ENCODE measurements around the gene CSK. TPM values are rescaled to one million over a fixed set of nuclear protein-coding genes. Genes with fewer than 3 reads are reported as not detected.

CSK gene
- total RNA-seq, 1 donor from 2014 or later = 83.8 TPM

DNA sequence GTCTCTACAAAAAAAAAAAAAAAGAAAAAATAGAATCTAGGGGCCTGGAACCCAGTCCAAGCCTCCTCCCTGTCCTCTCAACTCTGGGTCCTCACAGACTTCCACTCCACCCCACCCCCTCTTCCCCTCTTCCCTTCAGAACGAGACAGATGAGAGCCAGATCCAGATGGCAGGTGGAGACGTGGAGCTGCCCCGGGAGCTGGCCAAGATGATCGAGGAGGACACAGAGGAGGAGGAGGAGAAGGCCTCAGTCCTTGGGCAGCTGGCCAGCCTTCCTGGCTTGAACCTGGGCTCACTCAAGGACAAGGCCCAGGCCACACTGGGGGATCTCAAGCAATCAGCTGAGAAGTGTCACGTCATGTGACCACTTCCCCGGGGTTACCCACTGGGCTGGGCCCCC, 48.1 kb downstream of the CSK start:
- DNase-seq (no peak), ATAC-seq (no peak)
- no peaks in the 10 kb centered on the region for H3K4me1 ChIP-seq
- H3K36me3 ChIP-seq = no peaks in the 10 kb centered on the region
- H3K27ac ChIP-seq = no peak overlapping the region
- TF ChIP-seq, protein P1, sequence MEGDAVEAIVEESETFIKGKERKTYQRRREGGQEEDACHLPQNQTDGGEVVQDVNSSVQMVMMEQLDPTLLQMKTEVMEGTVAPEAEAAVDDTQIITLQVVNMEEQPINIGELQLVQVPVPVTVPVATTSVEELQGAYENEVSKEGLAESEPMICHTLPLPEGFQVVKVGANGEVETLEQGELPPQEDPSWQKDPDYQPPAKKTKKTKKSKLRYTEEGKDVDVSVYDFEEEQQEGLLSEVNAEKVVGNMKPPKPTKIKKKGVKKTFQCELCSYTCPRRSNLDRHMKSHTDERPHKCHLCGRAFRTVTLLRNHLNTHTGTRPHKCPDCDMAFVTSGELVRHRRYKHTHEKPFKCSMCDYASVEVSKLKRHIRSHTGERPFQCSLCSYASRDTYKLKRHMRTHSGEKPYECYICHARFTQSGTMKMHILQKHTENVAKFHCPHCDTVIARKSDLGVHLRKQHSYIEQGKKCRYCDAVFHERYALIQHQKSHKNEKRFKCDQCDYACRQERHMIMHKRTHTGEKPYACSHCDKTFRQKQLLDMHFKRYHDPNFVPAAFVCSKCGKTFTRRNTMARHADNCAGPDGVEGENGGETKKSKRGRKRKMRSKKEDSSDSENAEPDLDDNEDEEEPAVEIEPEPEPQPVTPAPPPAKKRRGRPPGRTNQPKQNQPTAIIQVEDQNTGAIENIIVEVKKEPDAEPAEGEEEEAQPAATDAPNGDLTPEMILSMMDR (IDR thresholded peaks at IDR 0.05) = no peak
- no peak overlapping the region for H3K4me3 ChIP-seq
- intact Hi-C loops (cut with DNase I) = no loop called here
- no peaks in the 10 kb centered on the region for H3K9me3 ChIP-seq
- H3K27me3 ChIP-seq (ENCODE audit: low read depth) = peaks cover 29% of the 10 kb centered on the region

DNA sequence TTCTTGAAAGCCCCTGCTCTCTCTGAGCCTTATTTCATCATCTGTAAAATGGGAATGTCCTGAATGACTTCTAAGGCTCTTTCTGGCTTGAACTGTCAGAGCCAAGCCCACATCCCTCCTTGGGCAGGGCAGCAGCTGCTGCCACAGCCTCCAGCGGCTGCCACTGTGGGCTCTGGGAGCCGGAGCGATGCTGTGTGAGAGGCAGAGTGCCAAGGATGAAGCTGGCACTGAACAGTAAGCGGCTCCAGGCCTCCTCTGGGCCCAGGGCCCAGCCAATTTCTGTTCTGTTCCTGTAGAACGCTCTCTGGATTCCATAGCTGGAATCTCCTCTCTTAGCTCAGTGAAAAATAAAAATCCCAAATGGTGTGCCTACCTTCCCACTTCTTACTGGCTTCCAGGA, 49.0 kb downstream of the CSK start:
- no peaks in the 10 kb centered on the region for H3K9me3 ChIP-seq
- peaks cover 2% of the 10 kb centered on the region for H3K36me3 ChIP-seq
- no peak overlapping the region for H3K27ac ChIP-seq
- no peak for ATAC-seq
- intact Hi-C loops (cut with DNase I) = no loop called here
- H3K4me1 ChIP-seq = no peaks in the 10 kb centered on the region
- peaks cover 28% of the 10 kb centered on the region for H3K27me3 ChIP-seq (ENCODE audit: low read depth)
- no peak for DNase-seq
- TF ChIP-seq, protein P1 (IDR thresholded peaks at IDR 0.05) = no peak
- no peak overlapping the region for H3K4me3 ChIP-seq

DNA sequence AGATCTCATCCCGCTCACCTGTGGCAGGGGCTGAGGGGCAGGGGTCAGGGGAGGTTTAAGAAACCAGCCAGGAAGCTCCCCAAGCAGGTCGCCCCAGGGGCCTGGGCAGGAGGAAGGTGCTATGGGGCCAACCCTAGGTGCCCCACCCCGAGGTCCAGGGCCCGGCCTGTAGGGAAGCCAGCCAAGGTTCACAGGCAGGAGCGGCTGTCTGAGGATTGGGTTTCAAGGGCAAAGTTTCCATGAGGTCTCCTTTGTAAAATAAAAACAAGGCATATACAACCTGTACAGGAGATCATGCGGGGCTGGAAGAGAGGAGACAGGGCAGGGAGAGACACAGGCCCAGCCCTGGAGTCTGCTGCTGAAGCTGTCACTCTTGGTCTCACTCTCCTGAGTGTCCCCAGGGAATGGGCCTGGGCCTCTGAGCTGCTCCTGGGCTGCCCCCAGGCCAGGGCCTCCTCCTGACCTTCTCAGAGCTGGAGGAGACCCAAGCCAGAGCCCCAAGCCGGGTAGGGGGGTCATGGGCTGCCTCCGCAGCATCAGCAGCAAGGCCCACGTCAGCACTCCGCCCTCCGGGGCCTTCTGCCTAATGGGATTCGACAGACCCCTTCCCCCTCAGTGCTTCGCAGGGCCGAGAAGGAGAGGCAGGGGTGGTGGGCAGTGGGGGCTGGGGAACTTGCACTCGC, 50.1 kb downstream of the CSK start:
- TF ChIP-seq, protein P1 (IDR thresholded peaks at IDR 0.05) = no peak
- intact Hi-C loops (cut with DNase I) = no loop called here
- Histone ChIP-seq H3K36me3 (peaks cover 11% of the 10 kb centered on the region), H3K4me3 (no peak overlapping the region), H3K27ac (no peak overlapping the region), H3K27me3 (ENCODE audit: low read depth) (peaks cover 17% of the 10 kb centered on the region), H3K9me3 (no peaks in the 10 kb centered on the region), H3K4me1 (no peaks in the 10 kb centered on the region)
- DNase-seq (no peak), ATAC-seq (no peak)

DNA sequence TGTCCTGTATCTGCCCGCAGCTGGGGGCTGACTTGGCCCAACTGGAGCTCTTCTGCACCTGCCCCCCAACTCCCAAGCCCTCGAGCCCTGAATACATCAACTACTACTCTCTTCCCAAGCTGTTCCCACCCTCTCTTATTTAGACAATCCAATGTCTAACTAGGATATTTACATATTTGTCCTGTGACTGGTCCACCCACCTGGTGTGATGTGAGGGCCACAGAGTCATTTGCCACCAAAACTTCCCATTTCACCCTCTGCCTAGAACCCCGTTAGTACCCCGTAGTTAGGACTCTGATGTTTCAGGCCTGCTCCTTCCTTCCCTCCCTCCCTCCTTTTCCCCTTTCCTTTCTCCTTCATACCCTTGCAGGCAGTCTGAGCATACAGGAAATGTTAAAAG, 50.9 kb downstream of the CSK start:
- DNase-seq (no peak), ATAC-seq (no peak)
- intact Hi-C loops (cut with DNase I) = no loop called here
- H3K27me3 ChIP-seq (ENCODE audit: low read depth) = peaks cover 9% of the 10 kb centered on the region
- H3K36me3 ChIP-seq = peaks cover 14% of the 10 kb centered on the region
- H3K9me3 ChIP-seq = no peaks in the 10 kb centered on the region
- no peak overlapping the region for H3K27ac ChIP-seq
- H3K4me3 ChIP-seq = no peak overlapping the region
- TF ChIP-seq, protein P1 (IDR thresholded peaks at IDR 0.05) = no peak
- H3K4me1 ChIP-seq = no peaks in the 10 kb centered on the region

DNA sequence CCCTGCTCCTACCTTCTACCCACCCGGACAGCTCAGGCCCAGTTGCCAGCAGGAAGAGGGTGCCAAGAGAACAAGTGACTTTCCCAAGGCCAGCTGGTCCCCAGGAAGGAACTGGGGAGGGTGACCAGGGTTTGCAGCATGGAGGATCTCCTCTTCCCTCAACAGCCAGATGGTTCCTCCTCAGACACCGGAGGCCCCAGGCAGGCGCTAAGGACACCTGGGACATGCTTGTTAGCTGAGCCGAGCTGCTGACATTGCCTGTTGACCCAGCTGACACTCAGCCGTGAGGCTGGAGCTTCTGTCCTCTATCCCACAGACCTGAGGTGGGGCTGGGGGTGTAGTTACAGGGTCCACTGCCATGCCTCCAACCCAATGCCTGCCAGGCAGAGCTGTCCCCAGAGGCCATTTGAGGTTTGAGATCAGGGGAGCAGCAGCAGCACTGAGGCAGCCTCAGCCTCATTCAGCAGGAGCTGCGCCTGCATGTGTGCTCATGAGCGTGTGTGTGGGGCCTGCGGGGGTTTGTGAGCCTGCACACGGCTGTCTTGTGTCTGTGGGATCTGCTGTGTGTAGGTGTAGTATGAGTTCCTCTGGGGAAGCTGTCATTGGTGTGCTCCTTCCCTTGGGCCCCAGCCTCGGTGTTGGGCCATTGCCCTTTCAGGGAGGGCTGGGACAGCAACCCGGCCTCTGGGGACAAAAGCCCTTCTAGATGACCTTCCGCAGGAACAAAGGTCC, 51.7 kb downstream of the CSK start:
- Histone ChIP-seq H3K27ac (no peak overlapping the region), H3K4me1 (no peaks in the 10 kb centered on the region), H3K4me3 (no peak overlapping the region), H3K36me3 (peaks cover 21% of the 10 kb centered on the region), H3K27me3 (ENCODE audit: low read depth) (peaks cover 2% of the 10 kb centered on the region), H3K9me3 (no peaks in the 10 kb centered on the region)
- intact Hi-C loops (cut with DNase I) = no loop called here
- TF ChIP-seq, protein P1 (IDR thresholded peaks at IDR 0.05) = no peak
- DNase-seq (no peak), ATAC-seq (no peak)
